Cerebellar cortex (tissue), 1 donor: ENCODE measurements around the gene CDK5RAP2.
"Not testable (repeated sequence)": the region's sequence is repeated elsewhere in the genome, so short reads cannot be mapped to it uniquely, and the experiment has no call there.

Experiments used
- DNase-seq: peaks from one replicate; pipeline ENCODE4 v3.0.0-alpha.2; 2015; ENCODE audit warnings: low spot score

The CDK5RAP2 gene

DNA sequence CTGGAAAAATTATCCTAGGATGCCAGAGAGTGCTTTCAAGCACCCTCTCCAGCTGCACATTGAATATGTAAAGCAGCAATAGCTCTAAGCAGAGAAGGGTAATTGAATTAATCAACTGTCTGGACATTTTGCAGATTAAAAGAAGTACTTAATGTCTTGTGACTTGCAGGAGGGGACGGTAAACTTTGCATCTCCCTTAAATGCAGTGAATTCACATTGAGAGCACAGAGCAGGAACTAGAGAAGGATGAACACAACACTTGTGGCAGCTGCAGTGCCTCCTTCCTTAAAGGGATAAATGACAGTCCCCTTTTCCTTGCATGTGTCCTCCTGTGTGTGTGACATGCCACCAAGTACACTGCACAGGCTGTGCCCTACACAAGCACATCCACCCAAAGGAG lies 7.4 kb upstream of the CDK5RAP2 start:
- DNase-seq, result no peak

DNA sequence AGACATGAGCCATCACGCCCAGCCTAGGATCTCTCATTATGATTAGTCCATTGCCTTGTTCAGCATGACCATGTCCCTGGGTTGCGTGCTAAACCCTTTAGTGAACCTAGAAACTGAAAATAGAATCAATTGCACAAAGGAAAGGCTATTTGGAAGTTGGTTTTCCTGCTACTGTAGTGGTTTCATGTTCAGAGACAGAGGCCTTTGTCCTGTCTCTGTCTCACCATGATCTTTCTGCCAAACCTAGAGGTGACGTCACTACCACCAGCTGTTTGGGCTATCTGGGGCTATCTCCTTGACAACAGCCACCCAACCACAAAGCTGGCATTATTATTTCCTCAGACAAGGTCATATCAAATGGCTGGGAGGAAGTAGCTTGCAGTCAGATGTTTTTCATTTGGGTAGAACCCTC lies 4.0 kb upstream of the CDK5RAP2 start:
- DNase-seq, result no peak

DNA sequence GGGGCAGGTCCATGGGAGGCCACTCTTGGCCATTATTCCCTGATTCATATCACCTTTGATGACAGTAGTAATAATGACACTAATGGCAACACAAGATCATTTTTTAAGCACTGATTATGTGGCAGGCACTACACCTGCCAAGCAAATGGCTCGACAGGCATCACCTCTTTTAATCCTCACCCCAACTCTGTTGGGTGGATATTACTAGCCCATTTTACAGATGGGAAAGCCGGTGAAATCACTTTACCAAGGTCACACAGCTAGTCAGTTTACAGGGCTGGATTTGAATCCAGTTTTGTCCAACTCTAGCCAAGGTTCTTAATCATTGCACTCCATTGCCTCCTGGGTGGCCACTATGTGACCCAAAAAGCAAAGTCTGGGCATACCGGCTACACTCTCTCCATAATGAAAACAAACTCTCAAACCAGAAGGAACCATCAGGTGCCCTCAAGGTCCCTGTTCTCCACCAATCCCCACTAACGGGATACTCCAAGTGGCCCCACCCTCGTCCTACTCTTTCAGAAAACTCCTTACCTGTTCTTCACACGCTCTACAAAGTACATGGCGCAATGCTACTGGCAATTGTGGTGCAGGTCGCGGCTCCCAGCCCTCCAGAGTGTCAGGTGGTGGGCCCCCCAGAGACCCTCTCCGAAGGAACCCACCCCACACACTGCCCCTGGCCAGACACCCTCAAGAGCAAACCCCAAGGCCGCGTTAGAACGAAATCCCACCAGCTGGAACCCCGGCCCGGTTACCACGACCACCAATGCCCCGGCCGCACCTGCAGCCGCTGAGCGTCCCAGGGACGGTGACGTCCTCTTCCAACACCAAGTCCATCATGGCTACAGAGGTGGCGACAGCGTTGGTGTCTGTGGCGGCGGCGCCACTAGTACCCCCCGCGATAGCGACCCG lies 572 bp downstream of the CDK5RAP2 start:
- DNase-seq, result peak; percentile 19

DNA sequence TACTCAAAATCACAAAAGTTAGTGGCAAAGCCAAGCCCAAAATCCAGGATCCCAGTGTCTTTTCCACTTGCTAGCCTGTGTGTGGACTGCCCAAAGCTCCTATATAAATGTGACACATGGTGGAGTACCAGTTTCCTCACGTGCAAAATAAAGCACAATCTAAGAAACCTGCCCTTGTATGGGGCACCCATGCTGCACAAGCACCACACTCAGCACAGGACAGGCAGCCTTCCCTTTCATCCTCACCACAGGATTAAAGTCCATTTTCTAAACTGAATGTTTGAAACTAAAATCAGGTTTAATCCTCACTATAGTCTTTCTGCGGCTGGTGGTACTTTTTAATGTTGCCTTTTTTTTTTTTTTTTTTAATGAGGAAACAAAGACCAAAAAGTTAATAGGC lies 5.5 kb downstream of the CDK5RAP2 start:
- DNase-seq, result no peak

DNA sequence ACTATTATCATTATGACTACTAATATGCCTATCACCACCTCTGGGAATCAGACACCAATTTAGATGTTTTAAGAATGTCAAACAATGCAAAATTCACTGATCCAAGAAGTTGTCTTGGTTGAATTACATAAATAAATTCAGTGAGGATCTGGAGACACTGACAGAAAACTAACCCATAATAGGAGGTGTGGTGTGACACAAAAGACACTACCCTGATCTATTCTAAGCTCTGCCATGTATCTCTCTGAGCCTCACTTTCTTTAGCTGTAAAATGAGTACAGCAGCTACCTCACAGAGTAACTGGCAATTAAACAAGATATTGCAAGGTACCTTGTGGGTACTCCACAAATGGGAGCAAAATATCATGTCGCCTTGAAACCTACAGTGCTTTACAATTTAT lies 7.5 kb downstream of the CDK5RAP2 start:
- no peak for DNase-seq

DNA sequence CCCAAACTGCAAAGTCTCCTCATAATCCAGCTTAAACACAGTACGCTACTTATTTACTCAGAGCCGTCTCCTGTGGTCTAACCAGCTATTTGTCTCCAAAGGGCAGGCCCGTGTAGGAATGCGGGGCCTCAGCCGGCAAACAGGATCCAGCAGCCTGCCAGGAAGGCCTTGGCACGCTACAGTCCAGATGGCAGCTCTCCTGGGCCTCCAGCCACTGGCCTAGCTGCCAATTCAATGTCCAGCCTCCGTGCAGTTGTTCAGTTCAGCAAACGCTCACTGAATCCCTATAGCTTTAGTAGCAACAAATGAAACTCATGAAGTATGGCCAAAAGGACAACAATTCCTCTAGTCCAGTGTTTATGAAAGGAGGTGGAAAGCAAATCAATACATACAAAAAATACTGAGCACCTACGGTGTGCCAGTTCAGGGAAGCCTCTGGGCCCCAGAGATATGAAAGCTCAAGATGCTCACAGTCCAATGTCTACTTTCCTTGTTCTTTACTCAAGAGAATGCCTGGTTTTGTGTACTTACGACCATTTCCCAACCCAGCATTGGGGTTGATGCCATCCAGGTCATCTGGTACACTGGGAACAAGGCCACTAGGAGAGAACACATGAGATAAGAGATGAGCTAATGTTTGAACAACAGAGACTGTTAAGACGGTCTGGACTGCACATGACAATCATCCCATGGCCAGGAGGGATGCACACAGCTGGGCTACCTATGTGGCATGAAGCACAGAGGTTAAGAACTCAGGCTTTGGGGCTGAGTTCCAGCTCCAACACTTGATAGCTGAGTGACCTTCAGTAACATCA lies 8.3 kb downstream of the CDK5RAP2 start:
- DNase-seq, result peak; percentile 71

DNA sequence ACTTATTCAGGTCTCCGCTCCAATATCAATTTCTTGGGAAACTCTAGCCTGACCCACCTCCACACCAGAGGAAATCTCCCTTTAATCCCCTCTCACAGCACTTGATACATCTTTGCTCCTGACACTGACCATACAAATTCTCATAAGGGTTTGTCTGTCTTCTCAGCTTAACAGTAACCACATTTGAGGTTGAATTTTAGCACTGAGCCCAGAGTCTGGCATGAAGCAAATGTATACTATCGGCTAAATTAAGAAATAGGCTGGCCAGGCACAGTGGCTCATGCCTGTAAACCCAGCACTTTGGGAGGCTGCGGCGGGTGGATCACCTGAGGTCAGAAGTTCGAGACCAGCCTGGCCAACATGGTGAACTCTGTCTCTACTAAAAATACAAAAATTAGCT lies 9.7 kb downstream of the CDK5RAP2 start:
- no peak for DNase-seq

DNA sequence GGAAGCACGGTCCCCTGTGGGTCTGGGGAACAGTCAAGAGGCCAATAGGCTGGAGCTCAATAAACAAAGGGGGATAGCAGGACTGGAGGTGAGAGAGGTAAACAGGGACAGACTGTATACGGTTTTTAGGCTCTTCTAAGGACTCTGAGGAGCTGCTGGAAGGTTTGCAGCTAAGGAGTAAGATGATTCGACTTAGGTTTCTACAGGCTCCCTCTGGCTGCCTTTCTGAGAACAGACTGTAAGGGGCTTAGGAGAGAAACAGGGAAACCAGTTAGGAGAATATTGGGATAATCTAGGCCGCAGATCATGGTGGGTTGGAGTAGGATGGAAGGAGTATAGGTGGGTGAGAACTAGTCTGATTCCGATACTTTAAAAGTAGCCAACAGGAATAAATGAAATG lies 10.4 kb downstream of the CDK5RAP2 start:
- DNase-seq, result no peak

DNA sequence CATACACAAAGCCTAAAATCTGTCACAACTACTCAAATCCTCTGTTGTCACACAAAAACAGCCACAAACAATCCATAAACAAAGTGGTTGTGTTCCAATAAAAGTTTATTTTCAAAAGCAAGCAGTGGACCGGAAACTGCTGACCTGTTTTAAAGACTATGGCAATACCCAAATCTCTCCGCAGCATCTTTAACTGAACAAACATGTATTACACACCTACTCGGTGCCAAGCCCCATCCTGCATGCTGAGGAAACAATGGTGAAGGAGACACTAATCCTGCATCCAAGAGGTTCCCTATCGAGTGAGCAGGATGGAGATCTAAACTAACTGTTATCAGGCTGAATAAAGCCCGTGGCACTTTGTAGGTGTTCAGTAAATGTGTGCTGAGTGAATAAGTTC lies 11.2 kb downstream of the CDK5RAP2 start:
- no peak for DNase-seq

DNA sequence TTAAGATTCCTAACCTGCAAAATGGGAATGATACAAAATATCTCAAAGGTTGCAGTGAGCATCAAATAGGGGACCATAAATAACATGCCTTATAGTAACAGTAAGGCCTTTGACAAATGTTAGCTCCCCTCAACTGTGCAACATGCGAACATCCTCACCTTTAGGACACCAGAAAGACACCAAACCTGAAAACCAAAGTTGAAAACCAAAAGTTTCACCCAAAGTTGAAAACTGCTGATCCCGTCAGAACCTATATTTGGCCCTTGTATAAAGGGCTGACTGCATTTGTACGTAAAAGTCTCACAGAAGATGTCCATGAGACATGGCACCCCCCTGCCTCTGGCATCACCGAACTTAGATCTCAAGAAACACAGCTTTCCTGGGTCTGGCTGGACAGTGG lies 12.1 kb downstream of the CDK5RAP2 start:
- no peak for DNase-seq

DNA sequence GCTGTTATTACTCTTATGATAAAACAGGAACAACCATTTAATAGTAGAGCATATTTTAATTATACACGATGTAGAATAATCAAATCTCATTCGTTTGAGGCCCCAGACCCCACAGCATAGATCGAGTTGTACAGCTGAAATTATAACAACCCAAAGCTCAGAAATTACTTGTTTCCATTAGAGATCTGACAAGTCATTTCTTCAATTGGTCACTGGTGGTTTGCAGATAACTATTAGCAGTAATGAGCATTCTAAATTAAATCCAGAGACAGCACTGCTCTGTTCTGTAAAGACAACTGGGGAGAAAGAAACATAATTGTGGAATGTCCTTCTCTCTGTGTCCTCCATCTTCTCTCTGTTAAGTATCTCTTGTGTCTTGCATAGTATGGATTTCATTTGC lies 12.9 kb downstream of the CDK5RAP2 start:
- no peak for DNase-seq

DNA sequence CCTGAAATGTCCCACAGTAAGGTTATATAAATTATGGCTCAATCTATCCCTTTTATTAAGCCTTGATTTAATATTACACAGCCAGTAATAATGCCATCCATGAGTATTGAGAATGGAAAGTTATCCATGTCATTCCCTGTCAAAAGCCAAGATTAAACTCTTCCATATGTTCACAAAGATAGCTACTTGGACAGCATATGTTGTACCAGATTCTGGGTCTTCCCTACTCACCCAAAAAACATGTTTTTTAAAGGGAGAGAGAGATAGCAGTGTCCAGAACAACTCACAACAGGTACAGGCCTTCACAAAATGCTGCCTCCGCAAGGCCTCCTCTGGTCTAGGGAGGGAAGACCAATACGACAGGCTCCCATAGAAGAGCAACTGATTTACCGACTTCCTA lies 15.4 kb downstream of the CDK5RAP2 start:
- DNase-seq, result no peak

DNA sequence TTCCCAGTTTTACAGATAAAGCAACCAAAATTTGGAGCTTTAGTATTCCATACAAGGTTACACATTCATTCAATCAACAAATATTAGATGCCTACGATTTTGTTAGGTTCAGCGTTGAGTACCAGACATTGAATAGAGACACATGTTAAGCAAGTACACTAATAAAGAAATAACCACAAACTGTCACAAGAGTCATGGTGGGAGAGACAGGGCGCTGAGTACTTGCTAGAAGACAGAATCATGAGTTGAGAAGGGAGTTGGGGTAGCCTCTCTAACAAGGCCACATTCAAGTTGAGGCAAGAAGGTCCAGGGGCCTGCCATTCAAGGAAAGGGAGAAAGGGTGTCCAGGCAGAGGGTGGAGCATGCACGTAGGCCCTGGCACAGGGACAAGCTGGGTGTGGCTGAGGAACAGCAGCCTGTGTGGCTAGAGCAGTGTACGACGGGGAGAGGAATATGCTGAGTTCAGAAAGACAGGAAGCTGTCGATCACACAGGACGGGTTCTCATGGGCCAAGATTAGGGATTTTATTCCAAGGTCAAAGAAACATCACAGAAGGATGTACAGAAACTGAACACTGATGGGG lies 17.0 kb downstream of the CDK5RAP2 start:
- no peak for DNase-seq

DNA sequence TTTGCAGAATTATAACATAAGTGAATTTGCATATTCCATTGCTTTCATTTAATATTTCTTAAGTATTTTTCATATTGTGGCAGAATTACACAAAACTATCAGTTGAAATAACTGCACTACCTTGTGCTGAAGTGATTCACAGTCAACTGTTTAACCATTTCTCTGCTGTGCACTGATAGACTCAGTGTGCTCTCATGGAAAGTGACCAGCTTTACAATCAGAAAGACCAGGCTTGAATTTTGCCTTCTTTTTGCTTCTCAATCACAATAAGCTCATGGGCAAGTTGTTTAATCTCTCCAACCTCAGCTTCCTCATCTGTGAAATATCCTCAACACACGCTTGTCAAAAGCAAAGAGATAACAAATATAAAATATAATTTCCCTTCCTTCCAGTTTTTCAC lies 18.3 kb downstream of the CDK5RAP2 start:
- no peak for DNase-seq

DNA sequence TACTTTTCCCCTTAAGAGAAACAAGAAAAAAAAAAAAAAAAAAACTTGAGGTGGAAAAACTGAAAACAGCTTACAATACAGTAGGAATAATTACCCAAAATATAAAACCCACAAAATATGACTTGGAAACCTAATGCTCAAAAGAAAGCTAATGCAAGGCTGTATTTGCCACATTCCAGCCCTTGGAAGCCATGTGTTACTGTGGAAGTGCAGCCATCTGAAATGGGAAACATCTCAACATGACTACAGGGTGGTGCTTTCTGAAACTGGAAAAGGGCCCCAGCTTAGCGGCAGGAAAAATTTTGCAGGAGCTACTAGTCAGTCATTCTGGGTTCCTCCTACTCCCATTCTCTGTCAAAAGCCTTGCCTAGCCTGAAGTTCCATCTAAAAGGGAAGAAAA lies 20.4 kb downstream of the CDK5RAP2 start:
- DNase-seq, result no peak

DNA sequence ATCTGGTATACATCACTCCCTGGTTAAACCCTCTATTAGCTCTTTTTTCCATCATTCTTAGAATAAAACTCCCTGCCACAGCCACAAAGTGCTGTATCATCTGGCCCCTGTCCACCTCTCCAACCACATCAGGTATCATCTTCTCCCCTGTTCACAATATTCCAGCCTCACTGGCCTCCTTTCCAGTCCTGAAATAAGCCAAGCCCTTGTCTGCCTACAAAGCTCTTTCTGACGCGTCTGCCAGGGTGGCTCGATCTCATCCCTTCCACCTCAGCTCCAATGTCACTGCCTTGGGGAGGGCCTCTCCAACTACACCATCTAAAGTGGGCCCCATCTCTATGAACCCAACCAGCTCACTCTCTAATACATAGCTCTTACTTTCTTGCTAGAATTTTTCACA lies 21.5 kb downstream of the CDK5RAP2 start:
- DNase-seq, result no peak

DNA sequence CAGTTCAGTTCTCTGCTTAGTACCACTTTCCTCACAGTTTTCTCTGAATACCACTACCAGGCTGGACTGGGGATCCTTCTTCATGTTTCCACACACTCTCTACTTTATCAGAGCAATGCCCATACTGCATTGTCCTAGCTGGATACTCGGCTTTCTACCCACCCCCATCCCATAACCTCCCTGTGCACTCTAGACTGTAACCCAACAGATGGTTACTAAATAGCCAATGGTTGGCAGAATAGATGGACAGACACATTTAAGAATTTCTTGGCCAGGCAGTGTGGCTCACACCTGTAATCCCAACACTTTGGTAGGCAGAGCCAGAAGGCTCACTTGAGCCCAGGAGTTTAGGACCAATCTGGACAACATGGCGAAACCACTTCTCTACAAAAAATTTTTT lies 22.8 kb downstream of the CDK5RAP2 start:
- DNase-seq, result no peak

DNA sequence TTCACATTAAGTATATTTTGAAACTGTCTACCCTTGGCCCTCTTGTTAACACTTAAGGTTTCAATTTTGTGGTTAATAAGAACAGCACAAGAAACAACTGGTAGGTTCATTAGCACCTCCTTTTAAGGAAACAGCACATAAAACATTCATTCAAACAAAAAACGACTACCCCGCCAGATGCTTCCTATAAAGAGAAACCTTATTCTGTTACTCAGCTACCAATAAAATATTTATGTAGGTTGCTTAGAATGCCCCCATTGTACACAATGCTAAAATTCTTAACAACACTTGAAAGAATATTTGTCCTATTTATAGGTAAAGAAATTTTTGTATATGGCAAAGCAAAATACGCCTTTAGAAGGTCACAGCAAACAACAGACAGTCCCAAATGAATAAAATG lies 23.2 kb downstream of the CDK5RAP2 start:
- DNase-seq, result no peak

DNA sequence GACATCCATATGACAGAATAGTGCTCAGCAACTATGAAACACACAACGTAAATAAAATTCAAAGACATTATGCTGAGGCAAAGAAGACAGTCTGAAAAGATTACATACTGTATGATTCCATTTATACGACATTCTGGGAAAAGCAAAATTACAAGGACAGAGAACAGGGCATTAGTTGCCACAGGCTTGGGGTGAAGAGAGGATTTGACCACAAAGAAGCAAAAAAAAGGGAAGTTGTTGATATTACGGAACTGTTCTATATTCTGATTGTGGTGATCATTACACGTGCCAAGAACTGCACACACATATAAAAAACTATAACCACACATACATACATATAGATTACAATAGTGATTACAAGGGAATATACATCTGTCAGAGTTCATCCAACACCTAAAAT lies 24.1 kb downstream of the CDK5RAP2 start:
- no peak for DNase-seq

DNA sequence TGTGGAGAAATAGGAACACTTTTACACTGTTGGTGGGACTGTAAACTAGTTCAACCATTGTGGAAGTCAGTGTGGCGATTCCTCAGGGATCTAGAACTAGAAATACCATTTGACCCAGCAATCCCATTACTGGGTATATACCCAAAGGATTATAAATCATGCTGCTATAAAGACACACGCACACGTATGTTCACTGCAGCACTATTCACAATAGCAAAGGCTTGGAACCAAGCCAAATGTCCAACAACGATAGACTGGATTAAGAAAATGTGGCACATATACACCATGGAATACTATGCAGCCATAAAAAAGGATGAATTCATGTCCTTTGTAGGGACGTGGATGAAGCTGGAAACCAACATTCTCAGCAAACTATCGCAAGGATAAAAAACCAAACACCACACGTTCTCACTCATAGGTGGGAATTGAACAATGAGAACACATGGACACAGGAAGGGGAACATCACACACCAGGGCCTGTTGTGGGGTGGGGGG lies 27.7 kb downstream of the CDK5RAP2 start:
- not testable (repeated sequence) for DNase-seq

DNA sequence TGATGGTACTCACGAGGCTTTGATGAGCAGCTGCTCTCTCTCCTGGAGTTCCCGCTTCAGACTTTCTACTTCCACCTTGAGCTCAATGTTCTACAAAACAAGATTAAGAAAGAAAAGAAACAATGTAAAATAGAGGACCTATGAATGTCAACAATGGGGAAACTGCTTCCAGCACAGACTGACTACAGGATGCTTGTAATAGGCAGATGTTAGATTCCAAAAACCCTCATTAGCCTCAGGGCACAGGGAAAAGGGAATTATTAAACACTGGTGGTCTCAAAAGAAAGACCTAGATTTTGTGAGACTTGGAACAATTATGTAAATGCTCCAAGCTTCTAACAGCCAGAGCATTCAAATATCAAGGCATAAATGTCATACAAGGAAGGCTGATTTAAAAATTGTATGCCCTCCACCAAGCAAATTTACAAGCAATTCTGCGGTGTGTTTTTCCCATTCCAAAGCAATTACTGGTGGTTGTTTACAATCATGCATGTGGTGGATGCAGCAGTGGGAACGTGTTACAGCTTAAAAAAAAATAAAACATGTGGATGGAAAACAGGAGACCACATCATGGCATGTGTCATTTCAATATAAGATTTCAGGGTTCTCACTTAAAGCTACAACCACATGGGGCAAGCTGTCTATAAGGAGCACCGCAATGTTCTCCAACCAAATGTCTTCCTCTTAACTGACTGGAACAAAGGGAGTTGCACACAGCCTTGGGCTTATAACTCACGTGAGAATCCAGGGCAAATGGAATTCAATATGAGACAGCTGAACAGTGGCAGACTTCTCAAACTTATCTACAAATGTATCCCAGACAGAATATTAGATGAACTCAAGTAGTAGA lies 34.0 kb downstream of the CDK5RAP2 start:
- DNase-seq, result no peak

DNA sequence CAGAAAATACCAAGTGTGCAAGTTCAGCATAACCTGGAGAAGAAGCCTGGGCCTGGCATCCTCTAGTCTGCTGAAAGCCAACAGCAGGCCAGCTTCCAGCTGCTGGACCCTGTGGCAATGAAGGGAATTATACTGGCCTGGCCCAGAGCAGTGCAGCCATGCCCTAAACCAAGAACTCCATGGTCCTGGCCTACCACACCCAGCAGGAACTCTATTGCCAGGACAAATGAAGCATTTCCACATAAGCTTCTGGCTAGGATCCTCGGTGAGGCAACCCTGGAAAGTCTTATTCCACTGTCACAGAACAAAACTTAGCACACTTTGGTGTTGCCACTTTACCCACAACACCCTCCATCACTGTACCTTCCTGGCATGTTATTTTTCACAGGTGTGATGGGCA lies 35.5 kb downstream of the CDK5RAP2 start:
- DNase-seq, result no peak
